Measurements from ENCODE around the gene CDHR2.

Gene CDHR2

GRCh38 chr5:176628406-176629228, 79.5 kb downstream of the CDHR2 start:
- FAIRE-seq (no peak), DNase-seq (ENCODE audit: insufficient read length, low spot score) (no peak)
- no peak for TF ChIP-seq POLR2A (IDR thresholded peaks at IDR 0.05; ENCODE audit: low read depth, low read length)

- FAIRE-seq = no peak
- no peak for DNase-seq (ENCODE audit: insufficient read length, low spot score)
- no peak for TF ChIP-seq POLR2A (IDR thresholded peaks at IDR 0.05; ENCODE audit: low read depth, low read length)
These were observed 80.2 kb downstream of the CDHR2 start for GRCh38 chr5:176629317-176629852.

GRCh38 chr5:176629853-176630680, 80.9 kb downstream of the CDHR2 start, which contains the start of the genes EIF4E1B and SNCB:
Gene EIF4E1B, plus strand, starts transcription at chr5:176630675. Its CDS starts 12,113 bp downstream, at chr5:176642788.
Gene SNCB, minus strand, starts transcription at chr5:176630534. Its CDS starts 880 bp downstream, at chr5:176629654.
- DNase-seq (ENCODE audit: insufficient read length, low spot score) = no peak
- FAIRE-seq = no peak

GRCh38 chr5:176630681-176631222, 81.6 kb downstream of the CDHR2 start:
- FAIRE-seq (no peak), DNase-seq (ENCODE audit: insufficient read length, low spot score) (no peak)
- no peak for TF ChIP-seq POLR2A (IDR thresholded peaks at IDR 0.05; ENCODE audit: low read depth, low read length)

More at GRCh38 chr5:176629853-176630680, 80.9 kb downstream of the CDHR2 start, which contains the start of the genes EIF4E1B and SNCB:
- TF ChIP-seq POLR2A (IDR thresholded peaks at IDR 0.05; ENCODE audit: low read depth, low read length) = no peak

- no peak for FAIRE-seq
- DNase-seq (ENCODE audit: insufficient read length, low spot score) = no peak
- TF ChIP-seq POLR2A (IDR thresholded peaks at IDR 0.05; ENCODE audit: low read depth, low read length) = no peak
These were observed 82.5 kb downstream of the CDHR2 start for GRCh38 chr5:176631383-176632200.

GRCh38 chr5:176632745-176633144, 83.6 kb downstream of the CDHR2 start:
- FAIRE-seq (no peak), DNase-seq (ENCODE audit: insufficient read length, low spot score) (no peak)
- TF ChIP-seq POLR2A (IDR thresholded peaks at IDR 0.05; ENCODE audit: low read depth, low read length) = no peak

- FAIRE-seq (no peak), DNase-seq (ENCODE audit: insufficient read length, low spot score) (no peak)
- TF ChIP-seq POLR2A (IDR thresholded peaks at IDR 0.05; ENCODE audit: low read depth, low read length) = no peak
These were observed 84.5 kb downstream of the CDHR2 start for GRCh38 chr5:176633598-176633997.

GRCh38 chr5:176636426-176636825, 87.3 kb downstream of the CDHR2 start:
- DNase-seq (ENCODE audit: insufficient read length, low spot score) = no peak
- TF ChIP-seq POLR2A (IDR thresholded peaks at IDR 0.05; ENCODE audit: low read depth, low read length) = no peak

GRCh38 chr5:176637556-176637955, 88.4 kb downstream of the CDHR2 start:
- TF ChIP-seq POLR2A (IDR thresholded peaks at IDR 0.05; ENCODE audit: low read depth, low read length) = no peak
- no peak for FAIRE-seq

More at GRCh38 chr5:176636426-176636825, 87.3 kb downstream of the CDHR2 start:
- no peak for FAIRE-seq

GRCh38 chr5:176638437-176638836, 89.3 kb downstream of the CDHR2 start:
- TF ChIP-seq POLR2A (IDR thresholded peaks at IDR 0.05; ENCODE audit: low read depth, low read length) = no peak
- FAIRE-seq (no peak), DNase-seq (ENCODE audit: insufficient read length, low spot score) (no peak)

More at GRCh38 chr5:176637556-176637955, 88.4 kb downstream of the CDHR2 start:
- DNase-seq (ENCODE audit: insufficient read length, low spot score) = no peak

- TF ChIP-seq POLR2A (IDR thresholded peaks at IDR 0.05; ENCODE audit: low read depth, low read length) = no peak
- no peak for DNase-seq (ENCODE audit: insufficient read length, low spot score)
- no peak for FAIRE-seq
These were observed 90.1 kb downstream of the CDHR2 start for GRCh38 chr5:176639208-176639607.

- TF ChIP-seq POLR2A (IDR thresholded peaks at IDR 0.05; ENCODE audit: low read depth, low read length) = no peak
- DNase-seq (ENCODE audit: insufficient read length, low spot score) (no peak), FAIRE-seq (no peak)
These were observed 90.8 kb downstream of the CDHR2 start for GRCh38 chr5:176639981-176640380.

- FAIRE-seq (no peak), DNase-seq (ENCODE audit: insufficient read length, low spot score) (no peak)
- no peak for TF ChIP-seq POLR2A (IDR thresholded peaks at IDR 0.05; ENCODE audit: low read depth, low read length)
These were observed 91.5 kb downstream of the CDHR2 start for GRCh38 chr5:176640616-176641015.
